ENCODE results near the gene XCL2.
"Not testable (repeated sequence)": the region's sequence is repeated elsewhere in the genome, so short reads cannot be mapped to it uniquely, and the experiment has no call there.

Gene XCL2

GRCh38 chr1:168543840-168544498, at the start of gene XCL2:
TSS of gene XCL2 (minus strand) at chr1:168543997. CDS start at chr1:168543964, 33 bp downstream.
- DNase-seq (ENCODE audit: low read depth in 1 of 2, low spot score in 1 of 2), result not testable (repeated sequence)

GRCh38 chr1:168591641-168592250, 47.9 kb upstream of the XCL2 start:
- no peak for DNase-seq (ENCODE audit: low read depth in 1 of 2, low spot score in 1 of 2)

GRCh38 chr1:168591066-168591465, 47.3 kb upstream of the XCL2 start:
- no peak for DNase-seq (ENCODE audit: low read depth in 1 of 2, low spot score in 1 of 2)

- no peak for DNase-seq (ENCODE audit: low read depth in 1 of 2, low spot score in 1 of 2)
Measured at GRCh38 chr1:168589167-168589566, 45.4 kb upstream of the XCL2 start.

GRCh38 chr1:168585937-168586336, 42.1 kb upstream of the XCL2 start:
- no peak for DNase-seq (ENCODE audit: low read depth in 1 of 2, low spot score in 1 of 2)

GRCh38 chr1:168585191-168585590, 41.4 kb upstream of the XCL2 start:
- no peak for DNase-seq (ENCODE audit: low read depth in 1 of 2, low spot score in 1 of 2)

- no peak for DNase-seq (ENCODE audit: low read depth in 1 of 2, low spot score in 1 of 2)
Measured at GRCh38 chr1:168583571-168583970, 39.8 kb upstream of the XCL2 start.

GRCh38 chr1:168582688-168583336, 39.0 kb upstream of the XCL2 start:
- no peak for DNase-seq (ENCODE audit: low read depth in 1 of 2, low spot score in 1 of 2)

- no peak for DNase-seq (ENCODE audit: low read depth in 1 of 2, low spot score in 1 of 2)
Measured at GRCh38 chr1:168581817-168582572, 38.2 kb upstream of the XCL2 start.

GRCh38 chr1:168580991-168581390, 37.2 kb upstream of the XCL2 start:
- not testable (repeated sequence) for DNase-seq (ENCODE audit: low read depth in 1 of 2, low spot score in 1 of 2)

GRCh38 chr1:168580290-168580689, 36.5 kb upstream of the XCL2 start:
- DNase-seq (ENCODE audit: low read depth in 1 of 2, low spot score in 1 of 2), result not testable (repeated sequence)

- DNase-seq (ENCODE audit: low read depth in 1 of 2, low spot score in 1 of 2), result not testable (repeated sequence)
Measured at GRCh38 chr1:168578531-168579185, 34.9 kb upstream of the XCL2 start.

- not testable (repeated sequence) for DNase-seq (ENCODE audit: low read depth in 1 of 2, low spot score in 1 of 2)
Measured at GRCh38 chr1:168576245-168576688, 32.5 kb upstream of the XCL2 start, which contains the start of gene XCL1. TSS of gene XCL1 (plus strand) at chr1:168576605. CDS start at chr1:168576638, 33 bp downstream.

- DNase-seq (ENCODE audit: low read depth in 1 of 2, low spot score in 1 of 2), result peak in 1 of 2 donors; percentile 10
Measured at GRCh38 chr1:168574234-168574633, 30.4 kb upstream of the XCL2 start.

- no peak for DNase-seq (ENCODE audit: low read depth in 1 of 2, low spot score in 1 of 2)
Measured at GRCh38 chr1:168572633-168573032, 28.8 kb upstream of the XCL2 start.

- DNase-seq (ENCODE audit: low read depth in 1 of 2, low spot score in 1 of 2), result no peak
Measured at GRCh38 chr1:168570652-168571051, 26.9 kb upstream of the XCL2 start.

GRCh38 chr1:168568346-168568745, 24.5 kb upstream of the XCL2 start:
- DNase-seq (ENCODE audit: low read depth in 1 of 2, low spot score in 1 of 2), result no peak

- DNase-seq (ENCODE audit: low read depth in 1 of 2, low spot score in 1 of 2), result no peak
Measured at GRCh38 chr1:168567568-168567967, 23.8 kb upstream of the XCL2 start.

GRCh38 chr1:168567007-168567406, 23.2 kb upstream of the XCL2 start:
- DNase-seq (ENCODE audit: low read depth in 1 of 2, low spot score in 1 of 2), result no peak

- DNase-seq (ENCODE audit: low read depth in 1 of 2, low spot score in 1 of 2), result no peak
Measured at GRCh38 chr1:168565825-168566224, 22.0 kb upstream of the XCL2 start.

- DNase-seq (ENCODE audit: low read depth in 1 of 2, low spot score in 1 of 2), result no peak
Measured at GRCh38 chr1:168561989-168562388, 18.2 kb upstream of the XCL2 start.

Data from activated CD4-positive, alpha-beta T cell treated with anti-CD3 and anti-CD28 coated beads, Interleukin-2, amount 50 U/mL, for 24 hours (primary cell).